Measurements from ENCODE around the gene CENPV.
"Not testable (repeated sequence)": the region's sequence is repeated elsewhere in the genome, so short reads cannot be mapped to it uniquely, and the experiment has no call there.

CENPV gene

DNA sequence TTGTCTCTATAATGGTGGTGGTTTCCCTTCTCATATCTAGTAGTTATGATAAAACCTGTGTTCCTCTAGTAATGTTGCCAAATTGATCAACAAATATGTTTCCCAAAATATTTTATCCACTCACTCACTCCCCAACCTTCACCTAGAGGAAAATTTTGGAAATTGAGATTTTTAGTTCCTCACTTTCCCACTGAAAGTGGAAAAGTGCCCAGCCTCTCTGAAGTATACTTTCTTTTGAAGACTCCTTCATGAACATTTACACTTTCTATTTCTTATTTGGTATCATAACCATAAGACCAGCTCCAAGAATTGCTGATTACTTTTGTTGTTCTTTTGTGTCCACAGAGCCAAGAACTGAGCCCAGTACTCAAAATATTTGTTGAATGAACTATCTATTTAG, 5.1 kb upstream of the CENPV start:
- no peak for DNase-seq

DNA sequence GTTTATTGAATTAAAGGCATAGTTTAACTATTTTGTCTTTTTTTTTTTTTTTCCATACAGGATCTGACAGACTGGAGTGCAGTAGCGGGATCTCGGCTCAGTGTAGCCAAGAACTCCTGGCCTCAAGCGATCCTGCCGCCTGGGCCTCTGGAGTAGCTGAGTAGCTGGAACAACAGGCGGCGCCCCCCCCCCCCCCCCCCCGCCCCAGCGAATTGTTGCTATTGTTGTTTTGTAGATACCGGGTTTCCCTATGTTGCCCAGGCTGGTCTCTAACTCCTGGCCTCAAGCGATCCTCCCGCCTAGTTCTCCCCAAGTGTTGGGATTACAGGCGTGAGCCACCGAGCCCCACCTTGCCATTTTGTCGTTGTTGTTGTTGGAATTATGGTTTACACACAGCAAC, 1.3 kb upstream of the CENPV start:
- DNase-seq, result no peak

DNA sequence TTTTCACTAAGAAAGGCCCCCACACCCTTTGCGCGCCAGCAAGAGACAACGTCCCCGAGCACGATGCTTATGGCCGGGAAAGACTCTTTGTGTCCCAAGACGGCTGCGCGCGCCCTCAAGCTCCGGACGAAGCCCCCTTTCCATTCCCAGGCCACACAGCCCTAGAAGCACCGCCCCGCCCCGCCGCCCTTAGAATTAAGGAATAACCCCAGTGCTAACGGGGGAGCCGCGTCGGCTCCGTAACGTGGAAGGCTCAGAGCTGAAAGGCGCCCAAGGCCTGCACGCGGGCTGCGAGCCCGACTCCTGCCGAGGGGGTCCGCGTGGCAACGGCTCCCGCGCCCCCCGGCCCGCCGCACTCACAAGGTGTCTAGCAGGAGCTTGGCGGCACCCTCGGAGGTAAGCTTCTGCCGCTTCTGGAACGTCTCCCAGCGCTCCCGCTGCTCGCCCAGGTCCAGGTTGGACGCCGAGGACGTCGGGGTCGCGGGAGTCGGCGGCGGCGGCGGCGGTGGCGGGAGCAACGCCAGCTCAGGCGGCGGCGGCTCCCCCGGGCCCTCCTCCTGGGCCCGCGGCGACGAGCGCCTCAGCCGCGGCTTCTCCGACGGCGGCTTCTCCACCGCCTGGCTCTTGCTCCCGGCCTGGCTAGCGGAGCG, 477 bp downstream of the CENPV start:
- DNase-seq, result peak; percentile 50

DNA sequence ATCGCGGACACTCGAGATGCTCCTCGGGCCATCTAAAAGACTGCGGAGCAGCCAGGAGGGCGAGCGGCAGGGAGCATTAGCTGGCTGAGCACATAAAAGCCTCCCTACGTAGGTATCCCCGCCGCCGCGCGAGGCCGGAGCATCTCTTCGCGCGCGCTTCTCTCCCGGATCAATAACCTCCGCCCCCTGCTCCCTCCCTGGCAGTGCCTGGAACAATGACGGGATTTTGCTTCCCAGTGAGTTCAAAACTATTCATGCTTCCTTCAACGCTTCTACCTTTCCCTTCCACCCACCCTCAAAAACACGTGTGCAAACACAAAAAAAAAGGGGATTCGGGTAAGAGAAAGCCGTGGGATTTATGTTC, 984 bp downstream of the CENPV start:
- DNase-seq, result no peak

DNA sequence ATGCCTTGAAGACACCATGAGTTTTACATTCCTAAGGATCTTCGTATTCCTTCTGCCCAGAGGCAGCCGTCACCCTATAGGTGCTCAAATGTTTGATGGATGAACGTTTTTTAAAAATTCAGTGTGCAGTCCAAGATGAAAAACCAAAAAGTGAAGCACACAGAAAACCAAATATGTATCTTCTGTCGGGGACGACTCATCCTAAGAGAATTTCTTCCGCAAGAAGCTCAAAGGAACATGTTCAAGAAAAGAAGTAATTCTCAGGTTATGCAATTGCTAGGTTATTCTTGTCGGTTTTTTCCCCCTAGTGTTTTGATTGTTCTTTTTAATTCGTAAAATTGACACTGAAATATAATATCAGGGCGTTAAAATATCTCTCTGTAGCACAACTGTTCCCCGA, 1.4 kb downstream of the CENPV start:
- no peak for DNase-seq

DNA sequence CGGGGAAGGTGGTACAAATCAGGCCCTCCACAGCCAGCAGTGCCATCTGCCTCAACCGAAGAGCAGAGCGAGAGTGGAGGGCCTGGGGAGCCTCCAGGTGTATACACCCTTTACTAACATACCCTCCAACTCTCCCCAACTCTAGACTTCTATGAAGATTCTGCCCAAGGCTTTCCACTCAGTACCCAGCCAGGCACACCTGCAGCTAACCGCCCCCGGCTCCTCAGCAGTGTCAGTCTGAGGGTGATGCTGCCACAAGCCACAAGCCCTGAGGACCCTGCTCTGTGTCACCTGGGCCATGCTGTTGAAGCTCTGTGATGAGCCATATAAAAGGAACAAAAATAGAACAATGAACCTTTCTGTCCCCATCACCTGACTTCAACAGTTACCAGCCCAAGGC, 3.8 kb downstream of the CENPV start:
- DNase-seq, result no peak

DNA sequence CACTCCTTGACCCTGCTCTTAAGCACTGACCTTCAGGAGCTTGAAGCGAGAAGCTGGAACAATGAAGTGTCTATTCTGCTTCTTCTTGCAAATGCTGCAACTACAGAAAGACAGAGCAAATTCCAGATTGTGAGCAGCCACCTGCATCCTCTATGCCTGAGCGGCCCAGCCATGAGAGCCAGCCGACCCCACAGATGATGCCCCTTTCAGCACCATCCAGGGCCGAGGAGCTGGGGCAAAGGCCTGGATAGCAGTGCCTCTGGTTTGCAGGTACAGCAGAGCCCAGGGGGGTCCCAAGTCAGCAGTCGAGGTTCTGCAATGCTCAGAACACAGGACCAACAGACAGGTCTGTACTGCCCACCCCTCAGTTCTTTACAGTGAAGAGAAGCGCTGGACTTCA, 4.7 kb downstream of the CENPV start:
- DNase-seq, result no peak

DNA sequence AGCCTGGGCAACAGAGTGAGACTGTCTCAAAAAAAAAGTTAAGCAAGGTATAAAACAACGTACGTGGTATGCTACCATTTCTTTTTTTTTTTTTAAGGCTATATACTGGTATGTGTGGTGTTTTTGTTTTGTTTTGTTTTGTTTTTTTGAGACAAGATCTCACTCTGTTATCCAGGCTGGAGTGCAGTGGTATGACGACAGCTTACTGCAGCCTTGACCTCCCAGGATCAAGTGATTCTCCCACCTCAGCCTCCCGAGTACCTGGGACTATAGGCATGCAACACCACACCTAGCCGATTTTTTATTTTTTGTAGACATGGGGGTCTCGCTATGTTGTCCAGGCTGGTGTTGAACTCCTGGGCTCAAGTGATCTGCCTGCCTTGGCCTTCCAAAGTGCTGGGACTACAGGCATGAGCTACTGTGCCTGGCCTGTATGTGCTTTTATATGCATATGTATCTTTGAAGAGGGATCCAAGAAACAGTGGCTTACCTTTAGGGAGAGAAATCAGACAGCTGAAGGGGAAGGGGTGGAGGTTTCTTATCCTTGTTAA, 6.5 kb downstream of the CENPV start:
- DNase-seq, result no peak

DNA sequence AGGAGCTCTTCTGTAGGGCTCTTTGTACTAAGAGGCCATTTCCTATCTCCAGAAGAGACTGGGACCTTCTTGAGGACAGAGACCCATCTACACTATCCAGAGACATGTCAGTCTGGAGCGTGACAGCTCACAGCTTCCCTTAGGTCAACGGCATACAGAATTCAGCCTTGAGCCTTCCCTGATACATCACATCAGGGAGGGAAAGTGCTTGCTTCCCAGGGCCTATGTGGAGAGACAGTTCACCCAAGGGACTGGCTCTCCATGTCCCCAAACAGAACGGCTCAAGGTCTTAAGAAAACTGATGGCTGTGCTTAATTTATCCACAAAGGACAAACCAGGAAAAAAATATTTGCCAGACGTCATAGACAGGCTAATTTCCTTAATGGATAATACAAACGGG, 7.7 kb downstream of the CENPV start:
- DNase-seq, result no peak

DNA sequence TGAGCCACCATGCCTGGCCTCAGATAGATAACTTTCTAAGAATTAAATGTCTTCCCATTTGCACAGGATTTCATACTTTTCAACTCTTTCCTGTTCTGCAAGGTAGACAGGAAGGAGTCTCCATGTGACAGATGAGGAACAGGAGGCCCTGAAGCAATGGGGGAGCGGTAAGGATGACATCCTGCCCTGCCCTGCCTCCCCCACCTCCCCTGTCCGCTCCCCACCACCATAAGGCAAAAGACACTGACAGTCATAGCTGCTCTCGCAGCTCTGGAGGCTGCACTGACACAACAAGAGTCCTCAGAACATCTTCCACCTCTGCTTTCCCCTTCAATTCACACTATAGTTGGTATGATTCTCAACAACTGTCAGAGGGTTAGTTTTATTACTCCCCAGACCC, 9.7 kb downstream of the CENPV start:
- DNase-seq, result no peak

DNA sequence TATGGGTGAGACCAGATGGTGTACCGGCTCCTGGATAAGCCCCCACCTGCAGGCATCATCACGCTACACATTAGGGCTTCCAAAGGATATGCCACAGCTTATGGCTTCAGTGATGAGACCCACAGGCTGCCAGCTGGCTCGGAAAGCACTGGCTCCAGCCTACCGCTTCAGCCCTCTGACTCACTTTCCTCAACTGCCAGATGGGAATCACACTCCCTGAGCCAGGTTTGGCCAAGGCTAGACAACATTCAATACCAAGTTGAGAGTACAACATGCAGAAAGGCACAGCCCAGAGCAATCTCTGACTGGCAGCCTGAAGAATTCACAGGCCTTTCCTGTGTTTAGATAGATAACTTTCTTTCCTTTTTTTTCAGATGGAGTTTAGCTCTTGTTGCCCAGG, 10.3 kb downstream of the CENPV start:
- DNase-seq, result no peak

DNA sequence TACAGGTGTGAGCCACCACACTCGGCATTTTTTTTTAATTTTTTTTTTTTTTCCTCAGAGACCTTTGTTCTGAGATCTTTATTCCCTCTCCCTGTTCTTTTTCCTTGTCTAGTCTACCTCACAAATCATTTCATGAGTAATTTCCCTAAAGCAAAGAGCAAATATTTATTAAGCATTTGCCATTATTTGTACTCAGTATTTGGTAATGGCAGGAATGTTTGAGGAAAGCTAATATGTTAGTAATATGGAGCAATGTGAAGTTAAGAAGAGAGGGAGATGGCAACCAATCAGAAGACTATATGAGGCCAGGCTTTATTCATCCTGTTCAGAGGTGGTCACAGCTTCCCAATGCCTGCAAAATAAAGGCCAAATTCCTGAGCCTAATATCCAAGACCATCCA, 13.3 kb downstream of the CENPV start:
- DNase-seq, result no peak

DNA sequence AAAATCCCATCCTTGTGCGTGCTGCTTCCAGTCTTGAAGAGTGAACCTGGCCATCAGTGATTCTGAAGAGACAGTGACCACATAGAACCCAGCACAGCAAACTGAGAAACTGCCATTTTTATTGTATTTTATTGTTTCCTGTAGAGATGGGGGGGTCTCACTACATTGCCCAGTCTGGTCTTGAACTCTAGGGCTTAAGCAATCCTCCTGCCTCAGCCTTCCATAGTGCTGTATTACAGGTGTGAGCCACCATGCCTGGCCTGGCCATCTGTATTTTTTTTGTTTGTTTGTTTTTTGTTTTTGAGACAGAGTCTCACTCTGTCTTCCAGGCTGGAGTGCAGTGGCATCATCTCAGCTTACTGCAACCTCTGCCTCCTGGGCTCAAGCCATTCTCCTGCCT, 13.9 kb downstream of the CENPV start:
- no peak for DNase-seq

DNA sequence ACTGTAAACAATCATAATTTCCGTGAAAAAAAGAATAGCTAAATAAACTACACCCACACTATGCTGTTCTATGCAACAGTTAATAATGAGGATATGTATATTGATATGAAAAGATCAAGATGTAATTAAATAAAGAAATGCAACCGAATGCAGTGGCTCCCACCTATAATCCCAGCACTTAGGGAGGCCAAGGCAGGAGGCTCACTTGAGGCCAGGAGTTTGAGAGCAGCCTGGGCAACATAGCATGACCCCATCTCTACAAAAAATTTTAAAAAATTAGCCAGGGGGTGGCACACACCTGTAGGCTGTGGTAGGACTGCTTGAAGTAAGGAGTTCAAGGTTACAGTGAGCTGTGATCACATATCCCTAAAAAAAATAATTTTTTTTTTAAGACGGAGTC, 14.9 kb downstream of the CENPV start:
- DNase-seq, result no peak

DNA sequence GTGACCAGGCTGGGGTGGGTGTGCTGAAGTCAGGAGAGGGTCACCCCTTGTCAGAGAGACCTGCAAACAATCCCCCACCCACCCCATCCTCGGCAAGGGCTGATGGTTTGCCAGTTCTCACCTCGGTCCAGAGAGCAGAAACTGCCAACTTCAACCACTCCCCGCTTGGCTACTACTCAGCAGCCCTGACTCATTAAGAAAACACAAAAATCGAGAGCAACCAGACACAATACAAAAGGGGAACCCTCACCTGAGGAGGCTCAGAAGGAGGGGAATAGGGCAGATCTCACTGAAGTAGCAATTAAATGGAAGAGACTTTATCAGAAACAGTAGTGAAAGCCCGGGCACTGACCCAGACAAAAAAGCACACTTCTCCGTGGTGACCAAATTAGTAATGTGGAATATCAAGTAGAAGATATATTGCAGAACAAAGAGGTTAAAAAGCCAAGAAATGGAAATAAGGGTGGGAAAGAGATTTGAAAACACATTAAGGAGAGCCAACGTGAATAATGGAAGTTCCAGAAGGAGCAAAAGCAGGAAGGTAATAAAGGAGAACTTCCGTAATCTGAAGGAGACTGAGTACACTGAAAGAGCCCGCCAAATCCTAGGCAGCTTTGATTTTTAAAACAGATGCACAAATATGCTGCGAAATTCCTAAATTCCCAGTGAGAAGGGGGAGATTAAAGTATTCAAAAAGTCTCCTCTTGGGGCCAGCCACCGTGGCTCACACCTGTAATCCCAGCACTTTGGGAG, 23.6 kb downstream of the CENPV start:
- DNase-seq, result no peak

DNA sequence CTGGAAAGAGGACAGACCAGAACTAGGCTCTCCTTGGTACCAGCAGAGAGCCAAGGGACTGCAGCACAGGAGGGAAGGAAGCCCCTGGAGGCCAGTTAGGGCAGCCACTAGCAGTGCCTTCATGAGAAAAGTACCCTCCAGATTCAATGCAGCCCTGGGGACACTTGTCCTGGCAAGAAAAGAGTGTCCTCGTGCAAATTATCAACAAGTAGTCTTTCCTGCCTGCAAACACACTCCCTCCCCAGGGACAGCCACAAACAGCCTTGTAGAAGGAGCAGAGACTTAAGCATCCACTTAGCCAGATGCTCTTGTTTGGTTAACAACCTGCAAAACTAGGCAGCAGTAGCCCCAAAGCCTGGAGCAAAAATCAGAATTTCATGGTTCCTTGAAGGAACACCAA, 24.3 kb downstream of the CENPV start:
- no peak for DNase-seq

DNA sequence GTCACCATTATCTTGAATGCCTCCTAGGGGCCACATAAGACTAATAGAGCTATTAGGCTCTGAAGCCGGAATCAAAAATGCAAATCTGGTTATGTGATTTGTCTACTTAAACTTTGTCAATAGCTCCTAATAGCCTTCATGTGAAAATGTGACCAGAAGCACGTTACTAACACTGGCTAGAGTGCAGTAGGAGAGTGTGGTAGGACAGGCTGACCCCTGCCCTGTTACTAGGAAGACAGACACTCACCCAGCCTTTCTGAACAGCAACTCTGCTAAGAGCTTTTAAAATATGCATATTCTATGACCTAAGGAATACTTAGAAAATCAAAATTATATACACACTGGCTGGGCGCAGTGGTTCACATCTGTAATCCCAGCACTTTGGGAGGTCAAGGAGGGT, 26.3 kb downstream of the CENPV start:
- no peak for DNase-seq

DNA sequence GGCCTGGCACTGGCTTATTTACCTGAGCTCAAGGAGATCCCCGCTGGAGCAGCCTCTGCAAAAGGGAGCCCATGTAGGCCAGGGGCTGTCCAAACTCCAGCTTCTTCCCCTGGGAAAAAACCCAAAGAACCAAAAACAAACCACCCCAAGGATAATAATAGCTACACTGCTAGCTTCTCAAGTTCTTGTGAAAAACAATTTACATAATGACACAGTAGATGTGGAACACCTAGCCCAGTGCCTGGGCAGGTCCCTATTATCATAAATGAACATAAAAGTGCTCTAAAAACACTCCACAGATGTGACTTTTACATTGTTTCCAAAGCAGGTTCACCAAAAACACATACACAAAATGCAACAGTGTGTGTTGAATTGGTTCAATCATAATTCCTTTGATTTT, 27.3 kb downstream of the CENPV start:
- DNase-seq, result no peak

DNA sequence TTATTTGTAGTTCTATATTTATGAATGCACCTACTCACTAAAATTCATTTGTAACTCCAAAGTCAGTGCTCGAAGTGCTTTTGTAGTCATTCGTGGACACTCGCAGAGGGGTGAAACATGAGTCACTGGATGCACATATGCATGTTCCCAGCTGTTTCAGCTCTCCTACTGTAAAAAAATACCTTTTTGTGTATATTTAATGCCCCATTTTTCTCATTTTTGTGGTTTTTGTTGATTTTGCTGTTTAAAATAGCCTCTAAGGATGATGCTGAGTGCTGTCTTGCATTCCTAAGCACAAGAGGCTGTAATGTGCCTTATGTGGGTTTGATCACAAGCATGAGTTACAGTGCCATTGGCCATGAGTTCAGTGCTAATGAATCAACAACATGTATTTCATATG, 30.6 kb downstream of the CENPV start:
- DNase-seq, result no peak

DNA sequence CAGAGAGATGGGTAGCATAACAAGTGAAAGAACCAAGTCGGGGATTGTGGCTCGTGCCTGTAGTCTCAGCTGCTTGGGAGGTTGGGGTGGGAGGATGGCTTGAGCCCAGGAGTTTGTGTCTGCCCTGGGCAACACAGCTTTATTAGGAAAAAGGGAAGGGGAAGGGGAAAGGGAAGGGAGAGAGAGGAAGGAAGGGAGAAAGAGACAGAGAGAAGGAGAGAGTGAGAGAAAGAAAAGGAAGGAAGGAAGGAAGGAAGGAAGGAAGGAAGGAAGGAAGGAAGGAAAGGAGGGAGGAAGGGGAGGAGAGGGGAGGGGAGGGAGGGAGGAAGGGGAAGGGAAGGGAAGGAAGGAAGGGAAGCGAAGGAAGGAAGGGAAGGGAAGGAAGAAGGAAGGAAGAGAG, 33.3 kb downstream of the CENPV start:
- DNase-seq, result no peak

DNA sequence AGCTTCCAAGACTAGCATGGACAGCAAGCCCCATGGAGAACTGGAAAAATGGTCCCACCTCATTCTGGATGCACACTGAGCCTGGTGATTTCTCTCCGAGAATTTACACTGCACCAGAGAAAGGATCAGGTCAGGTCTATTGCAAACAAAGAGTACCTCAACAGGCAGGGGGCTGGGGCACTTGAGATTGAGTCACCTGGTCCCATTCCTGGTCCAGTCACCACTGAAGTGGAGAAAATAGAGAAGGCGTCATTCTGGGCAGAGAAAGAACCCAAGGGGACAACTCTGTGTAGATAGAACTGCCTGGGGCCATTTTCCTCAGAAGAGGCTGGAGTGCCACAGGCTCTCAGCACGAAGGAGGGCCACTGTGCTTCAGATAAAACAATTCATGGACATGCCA, 38.4 kb downstream of the CENPV start:
- DNase-seq, result no peak

DNA sequence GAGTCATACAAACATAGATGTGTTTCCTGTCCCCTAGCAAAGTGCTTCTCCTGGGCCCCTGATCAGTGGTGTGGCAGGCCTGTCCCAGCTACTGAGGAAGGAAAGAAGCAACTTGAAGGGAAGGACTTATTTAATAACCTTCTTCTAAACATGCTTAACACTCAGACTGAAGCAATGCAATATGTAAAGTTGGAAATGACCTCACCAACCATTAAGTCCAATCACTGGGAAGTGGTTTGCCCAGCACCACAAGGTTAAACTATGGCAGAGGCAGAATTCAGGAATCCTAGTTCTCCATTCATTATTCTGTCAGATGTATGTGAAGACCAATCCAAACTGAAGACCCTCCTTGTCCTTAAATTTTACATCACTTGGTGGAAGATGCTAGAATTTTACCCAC, 39.1 kb downstream of the CENPV start:
- no peak for DNase-seq

DNA sequence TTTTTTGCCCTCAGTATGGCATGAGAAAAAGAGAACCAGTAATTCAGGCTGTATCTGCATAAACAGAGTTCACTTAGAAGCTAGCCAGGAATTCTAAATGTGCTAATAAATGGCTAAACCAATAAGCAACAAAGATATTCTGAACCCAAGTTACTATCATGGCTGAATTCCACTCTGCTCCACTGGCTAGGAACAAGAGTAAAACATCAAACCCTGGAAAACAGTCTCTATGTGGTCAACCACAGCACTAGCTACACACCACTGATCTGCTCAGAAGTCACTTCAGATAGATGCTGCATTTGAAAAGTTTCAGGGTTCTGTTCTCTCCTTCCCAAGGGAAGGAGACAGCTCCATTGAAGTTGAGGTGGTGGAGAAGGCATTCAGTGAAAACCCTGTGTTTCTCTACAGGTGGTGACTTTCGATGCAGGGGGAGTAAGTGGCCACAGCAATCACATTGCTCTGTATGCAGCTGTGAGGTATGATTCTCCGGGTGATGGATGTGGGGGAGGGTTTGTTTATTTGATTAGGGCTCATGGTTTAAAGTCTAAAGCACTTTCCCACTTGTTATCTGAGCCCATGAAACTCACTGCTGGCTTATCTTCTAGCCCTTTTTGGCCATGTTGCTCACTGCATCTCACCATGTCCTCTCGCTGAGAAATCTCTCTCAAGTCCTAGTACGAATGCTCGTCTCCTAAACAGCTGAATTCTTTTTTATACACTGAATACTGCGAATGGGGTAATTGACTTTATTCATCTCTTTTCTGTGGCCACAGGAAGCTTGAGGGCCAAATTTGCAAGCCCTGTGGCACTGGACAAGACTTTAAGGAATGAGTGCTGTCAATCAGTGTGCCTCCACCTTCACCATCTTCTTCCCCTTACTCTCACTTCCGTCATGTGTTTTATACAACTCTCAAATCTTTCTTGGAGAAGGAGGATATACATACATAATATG, 39.9 kb downstream of the CENPV start:
- peak; percentile 36 for DNase-seq

DNA sequence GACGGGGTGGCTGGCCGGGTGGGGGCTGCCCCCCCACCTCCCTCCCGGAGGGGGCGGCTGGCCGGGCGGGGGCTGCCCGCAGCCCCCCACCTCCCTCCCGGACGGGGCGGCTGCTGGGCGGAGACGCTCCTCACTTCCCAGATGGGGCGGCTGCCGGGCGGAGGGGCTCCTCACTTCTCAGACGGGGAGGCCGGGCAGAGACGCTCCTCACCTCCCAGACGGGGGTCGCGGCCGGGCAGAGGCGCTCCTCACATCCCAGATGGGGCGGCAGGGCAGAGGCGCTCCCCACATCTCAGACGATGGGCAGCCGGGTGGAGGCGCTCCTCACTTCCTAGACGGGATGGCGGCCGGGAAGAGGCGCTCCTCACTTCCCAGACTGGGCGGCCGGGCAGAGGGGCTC, 41.2 kb downstream of the CENPV start:
- not testable (repeated sequence) for DNase-seq

All from hematopoietic multipotent progenitor cell treated with erythropoietin and hydrocortisone succinate and interleukin-3 and kit ligand, for 8 days (in vitro differentiated cells).